ENCODE measurements around the gene RNF224.
A peak's percentile ranks its signal among the peaks of the same experiment; 100 is the strongest.

Gene RNF224

GRCh38 chr9:137250329-137251193 lies 23.3 kb downstream of the RNF224 start:
- H3K36me3 ChIP-seq: no peaks in the 10 kb centered on the region
- H3K4me1 ChIP-seq: no peaks in the 10 kb centered on the region
- no peaks in the 10 kb centered on the region for H3K9me3 ChIP-seq
- H3K4me3 ChIP-seq (ENCODE audit: low read depth, low read length): no peak overlapping the region
- no peak for TF ChIP-seq CTCF (IDR thresholded peaks at IDR 0.05; ENCODE audit: low read depth, low read length)
- DNase-seq: no peak
- H3K27me3 ChIP-seq: no peaks in the 10 kb centered on the region

GRCh38 chr9:137251194-137251461 lies 23.8 kb downstream of the RNF224 start, which contains the start of gene STPG3:
STPG3 (plus strand) TSS chr9:137251286; CDS start chr9:137251287, 1 bp downstream.
- Histone ChIP-seq H3K4me1 (peaks cover under 1% of the 10 kb centered on the region; the same call in 1 of the 2 replicates), H3K4me3 (ENCODE audit: low read depth, low read length) (no peak within 1 kb of the TSS), H3K9me3 (no peaks in the 10 kb centered on the region), H3K27me3 (no peaks in the 10 kb centered on the region), H3K36me3 (peaks cover under 1% of the 10 kb centered on the region; the same call in 1 of the 2 replicates)
- TF ChIP-seq CTCF (IDR thresholded peaks at IDR 0.05; ENCODE audit: low read depth, low read length): no peak
- no peak for DNase-seq

GRCh38 chr9:137251490-137252268 lies 24.4 kb downstream of the RNF224 start:
- H3K4me3 ChIP-seq (ENCODE audit: low read depth, low read length): no peak overlapping the region
- peaks cover 4% of the 10 kb centered on the region for H3K4me1 ChIP-seq
- DNase-seq: no peak
- H3K27me3 ChIP-seq: no peaks in the 10 kb centered on the region
- H3K36me3 ChIP-seq: peaks cover 6% of the 10 kb centered on the region
- TF ChIP-seq CTCF (IDR thresholded peaks at IDR 0.05; ENCODE audit: low read depth, low read length): no peak
- no peaks in the 10 kb centered on the region for H3K9me3 ChIP-seq

- H3K27me3 ChIP-seq: no peaks in the 10 kb centered on the region
- H3K9me3 ChIP-seq: no peaks in the 10 kb centered on the region
- H3K4me1 ChIP-seq: peaks cover 4% of the 10 kb centered on the region
- no peak overlapping the region for H3K4me3 ChIP-seq (ENCODE audit: low read depth, low read length)
- DNase-seq: no peak
- TF ChIP-seq CTCF (IDR thresholded peaks at IDR 0.05; ENCODE audit: low read depth, low read length): no peak
- peaks cover 10% of the 10 kb centered on the region for H3K36me3 ChIP-seq
Measured at GRCh38 chr9:137252555-137253506, 25.5 kb downstream of the RNF224 start.

GRCh38 chr9:137253717-137254623 lies 26.7 kb downstream of the RNF224 start:
- peak overlapping the region; percentile 75 for H3K4me3 ChIP-seq (ENCODE audit: low read depth, low read length)
- peaks cover 4% of the 10 kb centered on the region for H3K4me1 ChIP-seq
- H3K27me3 ChIP-seq: no peaks in the 10 kb centered on the region
- no peak for DNase-seq
- no peaks in the 10 kb centered on the region for H3K9me3 ChIP-seq
- H3K36me3 ChIP-seq: peaks cover 15% of the 10 kb centered on the region
- TF ChIP-seq CTCF (IDR thresholded peaks at IDR 0.05; ENCODE audit: low read depth, low read length): no peak

All from BE2C (cell line).